ENCODE results near the gene ANKRD62.
"Not testable (repeated sequence)": the region's sequence is repeated elsewhere in the genome, so short reads cannot be mapped to it uniquely, and the experiment has no call there.

Gene ANKRD62

GRCh38 chr18:12113999-12114646 lies 20.5 kb downstream of the ANKRD62 start:
- H3K9me3 ChIP-seq (replicated peaks; ENCODE audit: insufficient read depth, low read length), result no peaks in the 10 kb centered on the region
- TF ChIP-seq CTCF (IDR thresholded peaks at IDR 0.05; ENCODE audit: low read length) (no peak), EZH2 (optimal IDR thresholded peaks at IDR 0.05; ENCODE audit: low read depth, low read length) (no peak), EZH2phosphoT487 (IDR thresholded peaks at IDR 0.05; ENCODE audit: low read length) (no peak)

GRCh38 chr18:12119358-12119757 lies 25.7 kb downstream of the ANKRD62 start:
- H3K27me3 ChIP-seq (replicated peaks; ENCODE audit: insufficient read depth, low read length), result no peaks in the 10 kb centered on the region
- no peaks in the 10 kb centered on the region for H3K79me2 ChIP-seq (ENCODE audit: low read length)
- H3K4me1 ChIP-seq (ENCODE audit: low read length), result no peaks in the 10 kb centered on the region
- H3K9me2 ChIP-seq (replicated peaks; ENCODE audit: insufficient read depth, low read length), result no peaks in the 10 kb centered on the region
- no peaks in the 10 kb centered on the region for H3F3A ChIP-seq (ENCODE audit: insufficient read depth, low read length)
- no peak overlapping the region for H3K27ac ChIP-seq (ENCODE audit: low read length)
- no peaks in the 10 kb centered on the region for H3K36me3 ChIP-seq (replicated peaks; ENCODE audit: insufficient read depth, low read length)
- H3K9me3 ChIP-seq (replicated peaks; ENCODE audit: insufficient read depth, low read length), result no peaks in the 10 kb centered on the region
- no peak overlapping the region for H3K9ac ChIP-seq (ENCODE audit: low read length)
- no peak overlapping the region for H3K4me3 ChIP-seq (ENCODE audit: low read length)
- DNase-seq, result no peak
- no peak for TF ChIP-seq EZH2phosphoT487 (IDR thresholded peaks at IDR 0.05; ENCODE audit: low read length)
- TF ChIP-seq CTCF (IDR thresholded peaks at IDR 0.05; ENCODE audit: low read length), result no peak
- TF ChIP-seq EZH2 (optimal IDR thresholded peaks at IDR 0.05; ENCODE audit: low read depth, low read length), result no peak
- no peak overlapping the region for H2AFZ ChIP-seq (ENCODE audit: low read length)
- H3K4me2 ChIP-seq (ENCODE audit: low read depth, low read length), result no peak overlapping the region
- no peaks in the 10 kb centered on the region for H4K20me1 ChIP-seq (ENCODE audit: insufficient read depth, low read length)

More at GRCh38 chr18:12113999-12114646, 20.5 kb downstream of the ANKRD62 start:
- no peak overlapping the region for H3K4me2 ChIP-seq (ENCODE audit: low read depth, low read length)
- no peak overlapping the region for H3K4me3 ChIP-seq (ENCODE audit: low read length)
- no peaks in the 10 kb centered on the region for H3K79me2 ChIP-seq (ENCODE audit: low read length)
- no peak overlapping the region for H2AFZ ChIP-seq (ENCODE audit: low read length)
- no peak overlapping the region for H3K27ac ChIP-seq (ENCODE audit: low read length)
- H3K27me3 ChIP-seq (replicated peaks; ENCODE audit: insufficient read depth, low read length), result no peaks in the 10 kb centered on the region
- no peak for DNase-seq
- H3K36me3 ChIP-seq (replicated peaks; ENCODE audit: insufficient read depth, low read length), result no peaks in the 10 kb centered on the region
- H3K9me2 ChIP-seq (replicated peaks; ENCODE audit: insufficient read depth, low read length), result no peaks in the 10 kb centered on the region
- no peaks in the 10 kb centered on the region for H3K4me1 ChIP-seq (ENCODE audit: low read length)
- H3F3A ChIP-seq (ENCODE audit: insufficient read depth, low read length), result no peaks in the 10 kb centered on the region
- H4K20me1 ChIP-seq (ENCODE audit: insufficient read depth, low read length), result no peaks in the 10 kb centered on the region
- H3K9ac ChIP-seq (ENCODE audit: low read length), result no peak overlapping the region

- H3K9ac ChIP-seq (ENCODE audit: low read length), result no peak overlapping the region
- H3K36me3 ChIP-seq (replicated peaks; ENCODE audit: insufficient read depth, low read length), result no peaks in the 10 kb centered on the region
- H3K9me2 ChIP-seq (replicated peaks; ENCODE audit: insufficient read depth, low read length), result no peaks in the 10 kb centered on the region
- no peaks in the 10 kb centered on the region for H3F3A ChIP-seq (ENCODE audit: insufficient read depth, low read length)
- TF ChIP-seq EZH2phosphoT487 (IDR thresholded peaks at IDR 0.05; ENCODE audit: low read length) (no peak), CTCF (IDR thresholded peaks at IDR 0.05; ENCODE audit: low read length) (peak; percentile 18)
- no peak overlapping the region for H2AFZ ChIP-seq (ENCODE audit: low read length)
- no peaks in the 10 kb centered on the region for H3K4me1 ChIP-seq (ENCODE audit: low read length)
- no peaks in the 10 kb centered on the region for H3K79me2 ChIP-seq (ENCODE audit: low read length)
- no peaks in the 10 kb centered on the region for H4K20me1 ChIP-seq (ENCODE audit: insufficient read depth, low read length)
- no peak overlapping the region for H3K4me3 ChIP-seq (ENCODE audit: low read length)
- no peaks in the 10 kb centered on the region for H3K9me3 ChIP-seq (replicated peaks; ENCODE audit: insufficient read depth, low read length)
- H3K27me3 ChIP-seq (replicated peaks; ENCODE audit: insufficient read depth, low read length), result no peaks in the 10 kb centered on the region
- H3K27ac ChIP-seq (ENCODE audit: low read length), result no peak overlapping the region
- no peak for DNase-seq
- no peak overlapping the region for H3K4me2 ChIP-seq (ENCODE audit: low read depth, low read length)
These were observed 27.8 kb downstream of the ANKRD62 start for GRCh38 chr18:12121175-12122042.

GRCh38 chr18:12122043-12122389 lies 28.4 kb downstream of the ANKRD62 start:
- not testable (repeated sequence) for H3K9ac ChIP-seq (ENCODE audit: low read length); H4K20me1 ChIP-seq (ENCODE audit: insufficient read depth, low read length); H3K27ac ChIP-seq (ENCODE audit: low read length); H3K27me3 ChIP-seq (replicated peaks; ENCODE audit: insufficient read depth, low read length); DNase-seq; H3K9me3 ChIP-seq (replicated peaks; ENCODE audit: insufficient read depth, low read length); H3K4me1 ChIP-seq (ENCODE audit: low read length); H3K9me2 ChIP-seq (replicated peaks; ENCODE audit: insufficient read depth, low read length); H3K4me3 ChIP-seq (ENCODE audit: low read length); H2AFZ ChIP-seq (ENCODE audit: low read length); H3K79me2 ChIP-seq (ENCODE audit: low read length); H3K36me3 ChIP-seq (replicated peaks; ENCODE audit: insufficient read depth, low read length); H3F3A ChIP-seq (ENCODE audit: insufficient read depth, low read length); H3K4me2 ChIP-seq (ENCODE audit: low read depth, low read length)

GRCh38 chr18:12127647-12128046 lies 34.0 kb downstream of the ANKRD62 start:
- H3K4me2 ChIP-seq (ENCODE audit: low read depth, low read length); H3K27ac ChIP-seq (ENCODE audit: low read length); H3K79me2 ChIP-seq (ENCODE audit: low read length); H3F3A ChIP-seq (ENCODE audit: insufficient read depth, low read length); H3K9ac ChIP-seq (ENCODE audit: low read length); H3K9me3 ChIP-seq (replicated peaks; ENCODE audit: insufficient read depth, low read length); H2AFZ ChIP-seq (ENCODE audit: low read length); H3K9me2 ChIP-seq (replicated peaks; ENCODE audit: insufficient read depth, low read length); DNase-seq; H3K27me3 ChIP-seq (replicated peaks; ENCODE audit: insufficient read depth, low read length); H3K4me1 ChIP-seq (ENCODE audit: low read length); H3K36me3 ChIP-seq (replicated peaks; ENCODE audit: insufficient read depth, low read length); H4K20me1 ChIP-seq (ENCODE audit: insufficient read depth, low read length); H3K4me3 ChIP-seq (ENCODE audit: low read length): not testable (repeated sequence)

Data from MM.1S (cell line).